ENCODE data around the gene ZNF316.

The ZNF316 gene

DNA sequence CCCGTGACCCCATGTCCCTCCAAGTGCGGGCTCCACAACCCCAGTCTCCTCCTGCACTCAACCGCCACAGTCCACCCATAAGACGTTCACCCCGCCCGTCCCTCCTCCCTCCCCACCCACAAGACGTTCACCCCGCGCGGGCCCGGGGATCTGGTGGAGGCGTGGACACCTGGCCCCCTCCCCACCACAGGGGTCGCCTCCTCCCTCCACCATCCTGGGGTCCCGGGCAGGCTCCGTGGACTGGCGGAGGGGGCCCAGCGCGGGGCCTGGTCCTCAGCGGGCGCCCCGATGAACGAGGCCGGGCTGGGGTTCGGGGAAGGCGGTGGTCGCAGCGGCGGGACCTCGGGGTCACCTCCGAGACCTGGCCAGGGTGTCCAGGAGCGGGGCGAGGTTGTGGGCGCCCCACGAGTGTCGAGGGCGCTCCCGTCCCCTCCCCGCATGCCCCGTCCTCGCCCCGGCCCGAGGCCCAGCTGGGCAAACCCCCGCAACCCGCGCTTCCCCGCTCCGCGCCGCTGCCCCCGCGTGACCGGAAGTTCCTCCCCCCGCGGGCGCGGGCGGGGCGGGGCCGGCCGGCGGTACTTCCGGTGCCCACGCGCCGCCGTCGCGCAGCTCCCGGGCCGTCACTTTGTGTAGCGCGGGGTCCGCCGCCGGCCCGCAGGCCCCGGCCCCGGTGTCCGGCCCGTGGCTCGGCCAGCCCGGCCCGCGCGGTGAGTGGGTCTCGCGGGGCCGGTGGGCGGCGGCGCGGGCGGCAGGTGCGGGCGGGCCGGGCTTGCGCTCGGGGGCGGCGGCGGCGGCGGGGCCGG, at the start of gene ZNF316:
ZNF316 (plus strand) TSS at position 578 of the 803 bp plus-strand sequence. CDS start 5,092 bp downstream, outside the sequence.
- DNase-seq (ENCODE audit: low spot score) = peak; percentile 38

DNA sequence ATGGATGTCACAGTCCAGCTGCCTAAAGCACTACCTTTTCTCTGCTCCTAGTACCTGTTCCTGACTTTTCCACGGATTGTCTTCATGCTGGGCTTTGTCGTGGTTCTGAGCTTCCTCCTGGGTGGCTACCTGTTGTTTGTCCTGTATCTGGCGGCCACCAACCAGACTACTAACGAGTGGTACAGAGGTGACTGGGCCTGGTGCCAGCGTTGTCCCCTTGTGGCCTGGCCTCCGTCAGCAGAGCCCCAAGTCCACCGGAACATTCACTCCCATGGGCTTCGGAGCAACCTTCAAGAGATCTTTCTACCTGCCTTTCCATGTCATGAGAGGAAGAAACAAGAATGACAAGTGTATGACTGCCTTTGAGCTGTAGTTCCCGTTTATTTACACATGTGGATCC, 48.6 kb upstream of the ZNF316 start:
- no peak for DNase-seq (ENCODE audit: low spot score)

DNA sequence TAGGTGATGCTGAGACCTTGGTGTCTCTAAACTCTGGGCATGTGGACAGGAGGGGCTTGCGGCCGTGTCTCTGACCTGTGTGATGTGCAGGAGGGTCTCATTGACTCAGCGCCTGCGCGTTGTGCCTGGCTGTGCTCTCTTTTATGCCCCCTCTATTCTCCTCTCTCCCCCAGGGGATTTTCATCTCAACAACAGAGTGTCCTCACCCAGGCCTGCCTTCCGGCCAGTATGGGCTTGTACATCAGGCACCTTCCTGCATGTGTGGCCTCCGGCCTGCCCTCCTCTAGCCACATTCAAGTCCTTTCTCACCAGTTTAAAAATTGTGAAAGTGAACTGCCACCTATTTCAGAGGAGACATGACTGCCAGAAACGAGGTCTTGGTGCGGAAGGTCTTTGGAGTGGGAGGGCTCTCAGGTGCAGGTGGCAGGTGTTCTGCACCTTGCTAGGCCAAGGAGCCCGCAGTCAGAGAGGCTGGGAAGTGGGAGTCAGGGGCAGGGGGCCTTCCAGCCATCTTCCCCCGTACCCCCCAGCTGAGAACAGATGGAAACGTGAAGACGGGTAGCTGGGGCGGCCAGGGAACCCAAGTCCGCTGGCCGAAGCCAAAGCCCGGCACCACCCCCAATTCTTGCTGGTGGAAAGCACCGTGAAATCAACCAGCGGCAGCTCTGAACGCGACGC, 47.8 kb upstream of the ZNF316 start:
- DNase-seq (ENCODE audit: low spot score) = no peak

DNA sequence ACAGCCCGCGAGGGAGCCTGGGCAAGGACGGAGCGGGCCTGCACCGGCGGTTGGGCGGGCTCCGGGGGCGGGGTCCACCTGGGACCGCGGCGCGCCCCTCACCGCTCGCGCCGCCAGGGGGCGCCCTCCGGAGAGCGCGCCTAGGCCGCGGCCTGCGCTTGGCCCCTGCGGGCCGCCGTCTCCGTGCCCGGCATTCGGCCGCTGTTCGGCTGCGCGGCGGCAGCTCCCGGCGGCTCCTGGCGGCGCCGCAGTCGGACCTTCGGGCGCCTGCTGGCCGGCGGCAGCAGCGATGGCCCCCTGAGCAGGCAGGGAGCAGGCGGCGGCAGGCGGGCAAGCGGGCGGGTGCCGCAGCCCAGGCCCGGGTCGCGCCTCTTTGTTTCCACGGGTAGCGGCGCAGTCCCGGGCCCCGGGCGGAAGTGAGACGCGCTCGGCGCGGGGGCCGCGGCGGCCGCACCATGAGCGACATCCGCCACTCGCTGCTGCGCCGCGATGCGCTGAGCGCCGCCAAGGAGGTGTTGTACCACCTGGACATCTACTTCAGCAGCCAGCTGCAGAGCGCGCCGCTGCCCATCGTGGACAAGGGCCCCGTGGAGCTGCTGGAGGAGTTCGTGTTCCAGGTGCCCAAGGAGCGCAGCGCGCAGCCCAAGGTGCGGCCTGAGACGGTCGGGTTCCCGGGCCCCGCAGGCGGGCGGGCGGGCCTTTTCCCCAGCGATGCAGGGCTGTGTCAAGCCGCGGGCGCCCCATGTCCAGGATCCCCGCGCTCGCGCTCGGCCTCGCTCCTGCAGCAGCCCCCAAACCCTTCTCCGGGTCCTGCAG, 47.1 kb upstream of the ZNF316 start, which contains the start of gene INTS15:
INTS15 (plus strand) TSS at position 193 of the 816 bp plus-strand sequence; CDS start at position 456, 263 bp downstream.
- peak; percentile 73 for DNase-seq (ENCODE audit: low spot score)

DNA sequence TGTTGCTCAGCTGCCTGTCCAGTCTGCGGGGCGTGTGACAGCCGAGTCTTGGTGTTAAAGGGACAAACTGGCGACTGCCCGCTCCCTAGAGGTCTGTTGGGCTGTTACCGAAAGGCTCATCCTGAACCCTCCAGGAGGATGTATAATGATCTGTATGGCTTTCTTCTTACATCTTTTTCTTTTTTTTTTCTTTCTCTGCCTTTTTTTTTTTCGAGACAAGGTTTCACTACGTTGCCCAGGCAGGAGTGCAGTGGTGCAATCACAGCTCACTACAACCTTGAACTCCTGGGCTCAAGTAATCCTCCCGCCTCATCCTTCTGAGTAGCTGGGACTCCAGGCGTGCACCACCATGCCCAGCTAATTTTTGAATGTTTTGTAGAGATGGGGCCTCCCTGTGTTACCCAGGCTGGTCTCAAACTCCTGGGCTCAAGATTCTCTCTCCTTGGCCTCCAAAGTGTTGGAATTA, 46.4 kb upstream of the ZNF316 start:
- no peak for DNase-seq (ENCODE audit: low spot score)

DNA sequence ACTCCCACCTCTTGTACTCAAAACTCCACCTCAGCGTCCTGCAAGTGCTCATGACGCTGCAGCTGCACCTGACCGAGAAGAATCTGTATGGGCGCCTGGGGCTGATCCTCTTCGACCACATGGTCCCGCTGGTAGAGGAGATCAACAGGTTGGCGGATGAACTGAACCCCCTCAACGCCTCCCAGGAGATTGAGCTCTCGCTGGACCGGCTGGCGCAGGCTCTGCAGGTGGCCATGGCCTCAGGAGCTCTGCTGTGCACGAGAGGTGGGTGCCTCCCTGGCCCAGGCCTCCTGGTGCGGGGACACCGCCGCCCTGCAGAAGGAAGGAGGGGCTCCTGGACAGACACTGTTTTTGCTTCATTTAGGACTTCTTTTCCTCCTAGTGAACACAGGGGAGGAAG, 37.0 kb upstream of the ZNF316 start:
- no peak for DNase-seq (ENCODE audit: low spot score)

DNA sequence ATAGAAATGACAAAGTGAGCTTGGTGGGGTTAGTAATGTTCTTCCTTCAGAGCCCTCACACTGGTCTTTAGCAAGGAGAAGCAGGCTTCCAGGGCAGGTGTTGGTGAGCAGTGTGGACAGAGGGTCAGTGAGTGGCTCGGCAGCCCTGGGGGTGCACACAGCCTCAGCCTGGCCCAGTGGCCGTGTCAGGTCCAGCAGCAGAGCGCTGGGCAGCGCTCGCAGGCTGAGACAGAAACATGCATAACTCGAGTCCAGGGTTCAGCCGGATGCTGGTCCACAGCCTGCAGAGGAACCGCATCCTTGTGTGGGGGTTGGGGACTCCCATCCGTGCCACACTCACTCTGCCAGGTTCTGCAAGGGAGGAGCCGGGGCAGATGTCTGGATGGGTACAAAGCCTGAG, 32.7 kb upstream of the ZNF316 start:
- no peak for DNase-seq (ENCODE audit: low spot score)

DNA sequence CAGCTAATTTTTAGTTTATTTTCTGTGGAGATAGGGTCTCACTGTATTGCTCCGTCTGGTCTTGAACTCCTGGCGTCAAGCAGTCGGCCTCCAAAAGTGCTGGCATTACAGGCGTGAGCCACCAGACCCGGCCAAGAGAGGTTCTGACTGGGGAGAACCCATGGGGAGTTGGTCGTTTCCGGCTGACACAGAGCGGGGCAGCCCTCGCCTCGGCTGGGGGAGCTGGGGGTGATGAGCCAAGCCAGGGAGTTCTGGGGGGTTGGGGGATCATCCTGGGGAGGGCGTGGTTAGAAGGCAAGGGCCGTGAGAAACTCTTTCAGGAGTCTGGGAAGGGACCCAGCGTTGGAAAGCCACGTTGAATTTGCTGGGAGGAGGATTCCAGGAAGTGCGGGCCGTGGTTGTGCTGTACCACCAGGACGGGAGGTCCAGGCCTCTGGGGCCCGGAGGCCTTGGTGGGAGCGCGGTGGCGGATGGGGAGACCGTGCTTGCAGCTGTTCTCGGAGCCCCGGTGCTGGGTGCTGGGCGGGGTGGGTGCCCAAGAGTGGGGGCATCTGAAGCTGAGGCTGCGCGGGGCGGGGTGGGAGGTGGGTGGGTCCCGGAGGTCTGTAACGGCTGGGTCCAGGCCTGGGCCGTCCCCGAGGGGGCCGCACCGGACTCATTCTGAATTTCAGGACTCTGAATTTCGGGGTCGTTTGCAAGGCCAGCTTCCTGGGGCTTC, 30.1 kb upstream of the ZNF316 start:
- DNase-seq (ENCODE audit: low spot score) = no peak

DNA sequence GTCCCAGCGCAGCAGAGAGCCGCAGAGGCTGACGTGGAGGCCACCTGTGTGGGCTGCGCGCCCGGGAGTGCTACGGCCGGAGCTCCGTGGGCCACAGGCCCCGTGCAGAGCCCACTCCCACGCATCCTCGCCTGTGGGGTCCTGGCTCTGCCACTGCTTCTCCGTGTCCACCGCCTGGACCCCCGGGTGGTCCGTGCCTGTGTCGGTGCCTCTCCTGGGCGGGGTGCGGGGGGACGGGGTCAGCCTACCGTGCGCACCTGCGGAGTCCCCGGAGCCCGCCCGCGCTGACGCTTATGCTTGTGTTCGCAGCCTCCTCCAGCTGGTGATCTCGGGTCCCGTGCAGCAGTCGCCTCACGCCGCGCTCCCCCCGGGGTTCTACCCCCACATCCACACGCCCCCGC, 29.5 kb upstream of the ZNF316 start:
- no peak for DNase-seq (ENCODE audit: low spot score)

DNA sequence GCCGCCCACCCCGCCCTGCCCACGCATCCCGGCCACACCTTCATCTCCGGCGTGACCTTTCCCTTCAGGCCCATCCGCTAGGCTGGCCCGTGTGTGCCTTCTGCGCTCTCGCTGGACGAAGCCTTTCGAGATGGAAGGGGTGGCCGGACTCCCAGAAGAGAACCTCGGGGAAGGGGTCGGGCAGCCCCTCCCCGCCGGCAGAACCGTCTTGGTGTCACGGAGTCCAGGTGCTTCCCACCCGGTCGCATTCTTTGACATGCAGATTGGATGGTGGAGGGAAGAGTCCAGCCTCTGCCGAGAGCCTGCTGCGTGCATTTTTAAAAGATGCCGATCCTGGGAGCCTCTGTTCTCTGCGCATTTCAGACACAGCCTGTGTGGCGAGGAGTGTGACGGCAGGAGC, 29.0 kb upstream of the ZNF316 start:
- DNase-seq (ENCODE audit: low spot score) = no peak

DNA sequence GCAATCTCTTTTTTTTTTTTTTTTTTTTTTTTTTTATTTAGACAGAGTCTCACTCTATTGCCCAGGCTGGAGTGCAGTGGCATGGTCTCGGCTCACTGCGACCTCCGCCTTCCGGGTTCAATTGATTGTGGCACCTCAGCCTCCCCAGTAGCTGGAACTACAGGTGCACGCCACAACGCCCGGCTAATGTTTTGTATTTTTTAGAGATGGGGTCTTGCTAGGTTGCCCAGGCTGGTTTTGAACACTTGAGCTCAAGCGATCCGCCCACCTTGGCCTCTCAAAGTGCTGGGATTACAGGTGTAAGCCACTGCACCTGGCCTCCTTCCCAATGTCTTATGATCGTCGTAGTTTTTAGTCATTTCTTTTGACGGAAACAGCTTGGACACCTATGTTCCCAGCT, 28.3 kb upstream of the ZNF316 start:
- DNase-seq (ENCODE audit: low spot score) = no peak

DNA sequence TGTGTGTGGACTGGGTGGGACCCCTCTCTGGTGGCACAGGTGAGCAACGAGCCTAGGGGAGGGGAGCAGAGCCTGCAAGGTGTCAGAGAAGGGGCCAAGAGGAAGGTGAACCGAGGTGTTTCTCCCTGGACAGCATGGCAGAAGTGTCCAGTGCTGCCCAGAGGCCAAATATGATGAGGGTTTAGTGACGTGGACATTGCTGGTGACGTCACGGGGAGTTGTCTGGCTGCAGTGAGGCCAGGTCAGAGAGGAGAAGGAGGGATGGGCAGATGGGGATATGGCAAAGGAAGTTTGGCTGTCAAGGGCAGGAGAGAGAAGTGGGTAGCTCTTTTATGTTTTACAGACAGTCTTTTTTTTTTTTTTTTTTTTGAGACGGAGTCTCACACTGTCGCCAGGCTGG, 24.3 kb upstream of the ZNF316 start:
- DNase-seq (ENCODE audit: low spot score) = no peak

DNA sequence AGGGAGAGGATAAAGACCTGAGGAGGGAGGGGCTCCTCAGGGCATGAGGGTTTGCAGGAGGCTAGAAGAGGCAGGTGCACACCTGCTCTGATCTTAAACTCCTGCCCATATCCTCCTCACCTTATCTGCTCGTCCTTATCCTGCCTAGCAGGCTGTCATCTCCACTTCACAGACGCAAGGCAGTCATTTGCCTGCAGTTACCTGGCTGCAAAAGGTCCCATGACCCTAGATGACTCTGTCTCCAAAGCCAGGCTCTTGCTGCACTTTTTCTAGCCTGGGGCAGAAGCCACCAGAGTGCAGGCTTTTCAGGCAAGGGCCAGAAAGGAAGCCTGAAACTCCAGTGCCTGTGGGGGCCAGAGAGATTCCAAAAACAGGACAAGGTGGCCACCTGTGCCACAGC, 23.4 kb upstream of the ZNF316 start:
- DNase-seq (ENCODE audit: low spot score) = no peak

DNA sequence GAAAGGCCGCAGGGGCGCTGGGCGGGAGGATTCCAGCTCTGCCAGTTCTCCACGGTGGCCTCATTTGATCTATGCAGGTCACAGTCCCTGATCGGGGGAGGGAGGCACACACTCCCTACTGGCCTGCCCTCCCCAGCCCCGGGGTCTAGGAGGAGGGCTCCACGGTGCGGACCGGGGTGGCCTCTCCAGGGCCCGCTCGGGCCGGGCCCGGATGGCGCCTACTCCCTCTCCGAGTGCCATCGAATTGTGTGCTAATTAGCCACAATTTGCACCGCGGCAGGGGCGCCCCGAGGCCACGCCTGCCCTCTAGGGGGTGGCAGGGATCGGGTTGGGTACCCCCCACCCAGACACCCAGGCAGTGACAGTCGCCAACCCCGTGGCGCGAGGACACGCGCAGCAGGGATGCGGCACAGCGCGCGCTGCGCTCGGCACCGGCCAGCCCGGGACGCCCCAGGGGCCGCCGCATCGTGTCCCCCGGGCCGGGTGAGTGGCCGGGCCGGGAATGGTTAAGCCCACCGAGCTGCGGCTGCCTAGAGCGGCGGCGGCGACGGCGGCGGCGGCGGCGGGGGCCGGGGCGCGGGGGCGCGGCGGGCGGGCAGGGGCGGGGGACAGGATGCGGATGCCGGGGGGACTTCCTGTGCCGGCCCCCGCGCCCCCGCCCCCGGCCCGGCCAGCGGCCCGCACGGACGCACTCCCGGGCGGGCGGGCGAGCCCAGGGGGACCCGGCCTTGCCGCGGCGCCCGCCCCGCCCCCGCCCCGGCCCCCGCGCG, 22.0 kb upstream of the ZNF316 start, which contains the start of gene ZNF853:
ZNF853 (plus strand) TSS at position 658 of the 770 bp plus-strand sequence. CDS start 565 bp downstream, outside the sequence.
- no peak for DNase-seq (ENCODE audit: low spot score)

DNA sequence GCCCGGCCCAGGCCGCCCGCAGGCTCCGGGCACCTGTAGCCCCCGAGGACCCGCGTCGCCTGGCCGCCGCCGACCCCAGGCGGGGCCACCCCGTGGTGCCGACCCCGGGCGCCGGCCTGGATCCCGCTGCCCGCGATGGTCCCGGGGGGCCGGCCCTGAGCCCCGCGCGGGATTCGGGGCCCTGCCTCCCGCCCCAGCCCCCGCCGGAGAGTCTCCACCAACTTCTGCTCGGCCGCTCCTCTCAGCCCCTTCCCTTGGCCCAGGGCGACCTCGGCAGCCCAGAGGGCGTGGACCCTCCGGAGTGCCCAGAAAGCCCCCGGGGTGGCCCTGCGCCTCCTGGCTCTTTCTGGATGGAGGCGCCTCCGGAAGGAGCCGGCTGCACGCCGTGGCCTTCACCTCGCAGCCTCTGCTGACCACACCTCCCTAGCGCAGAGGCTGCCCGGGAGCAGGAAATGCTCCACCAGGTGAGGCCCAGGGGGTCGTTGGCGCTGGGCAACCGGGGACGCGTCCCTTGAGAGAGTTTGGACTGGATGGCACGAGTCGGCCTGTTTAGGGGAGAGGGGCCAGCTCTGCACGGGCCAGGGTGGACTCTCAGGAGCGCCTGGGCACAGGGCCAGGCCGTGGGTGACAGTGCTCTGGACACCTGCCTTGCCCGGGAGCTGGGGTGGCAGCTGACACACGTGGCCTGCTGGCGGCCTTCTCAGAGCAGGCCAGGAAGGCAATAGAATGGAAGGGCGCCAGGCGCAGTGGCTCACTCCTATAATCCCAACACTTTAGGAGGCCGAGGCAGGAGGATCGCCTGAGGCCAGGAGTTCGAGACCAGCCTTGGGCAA, 21.2 kb upstream of the ZNF316 start:
- no peak for DNase-seq (ENCODE audit: low spot score)

DNA sequence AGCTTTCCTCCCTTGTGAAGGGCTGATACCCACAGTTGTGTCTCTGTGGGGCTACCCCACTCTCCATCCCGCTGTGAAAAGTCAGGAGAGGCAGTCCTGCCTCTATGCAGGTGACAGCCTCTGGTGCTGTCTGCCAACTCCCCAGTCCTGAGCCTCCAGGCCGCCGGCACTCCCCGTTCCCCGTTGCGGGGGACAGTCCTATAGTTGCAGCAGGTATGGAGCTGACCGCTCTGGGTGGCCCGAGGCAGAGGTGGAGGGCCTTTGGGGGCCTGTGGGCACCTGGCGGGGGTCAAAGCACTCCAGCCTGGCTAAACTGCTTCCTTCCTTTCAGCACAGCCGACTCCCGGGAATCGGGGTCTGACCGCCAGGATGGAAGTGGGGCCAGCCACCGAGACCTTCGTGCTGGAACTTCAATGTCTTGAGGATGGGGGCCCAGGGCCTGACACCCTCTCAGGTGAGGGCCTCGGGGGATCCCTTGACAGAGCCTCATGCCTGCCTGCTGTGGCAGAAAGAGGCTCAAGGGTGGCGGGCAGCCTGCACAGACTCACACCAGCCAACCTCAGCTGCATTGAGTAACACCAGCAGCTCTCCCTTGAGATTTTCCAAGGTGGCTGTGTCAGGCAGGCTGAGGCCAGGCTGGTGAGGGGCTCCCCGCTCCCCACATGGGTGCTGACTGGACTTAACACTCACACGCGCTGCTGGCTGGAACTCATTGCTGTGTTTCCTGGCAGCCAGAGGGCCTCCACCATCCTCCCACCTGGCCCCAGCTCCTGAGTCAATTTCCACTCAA, 20.1 kb upstream of the ZNF316 start:
- no peak for DNase-seq (ENCODE audit: low spot score)

DNA sequence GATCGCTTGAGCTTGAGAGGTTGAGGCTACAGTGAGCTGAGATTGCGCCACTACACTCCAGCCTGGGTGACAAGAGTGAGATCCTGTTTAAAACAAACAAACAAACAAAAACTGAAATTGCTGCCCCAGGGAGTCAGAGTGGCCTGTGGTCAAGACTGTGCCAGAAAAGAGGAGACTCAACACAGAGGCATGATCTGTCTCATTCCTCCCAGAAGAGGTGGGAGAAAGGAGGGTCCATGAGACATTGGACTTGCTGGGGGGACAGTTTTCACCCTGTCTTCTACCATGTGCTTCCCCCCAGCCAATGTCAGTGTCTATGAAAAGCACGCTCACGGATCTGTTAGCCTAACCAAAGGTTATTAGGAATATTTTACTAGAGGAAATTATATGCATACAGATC, 18.5 kb upstream of the ZNF316 start:
- DNase-seq (ENCODE audit: low spot score) = no peak

DNA sequence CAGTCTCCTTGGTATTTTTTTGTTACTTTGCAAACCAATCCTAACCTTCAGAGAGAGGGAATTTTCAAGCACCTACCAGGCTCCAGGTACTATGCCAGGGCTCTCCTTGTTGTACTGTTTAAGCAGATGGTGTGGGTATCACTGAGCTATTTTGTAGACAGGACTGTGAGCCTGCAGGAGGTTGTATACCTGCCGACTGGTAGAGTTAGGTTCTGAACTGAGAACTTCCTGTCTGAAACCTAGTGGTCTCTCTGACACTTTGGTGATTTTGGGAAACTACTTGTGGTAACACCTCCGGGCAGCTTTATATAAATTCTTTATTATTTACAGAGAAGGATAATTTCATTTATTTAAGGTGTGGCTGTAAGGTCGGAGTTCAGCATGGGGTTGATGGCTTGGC, 17.2 kb upstream of the ZNF316 start:
- DNase-seq (ENCODE audit: low spot score) = no peak
